BJ (cell line): ENCODE measurements around the gene MEAK7. TPM values are rescaled to one million over a fixed set of nuclear protein-coding genes. Genes with fewer than 3 reads are reported as not detected.

Experiments used
- CTCF ChIA-PET: fragments of 350-600 bp; formaldehyde crosslinking; extraction: SDS; loops from one replicate; lab custom pipeline; 2021; ENCODE audit warnings: antibody characterized with exemption, inconsistent platforms; lab: Yijun Ruan, JAX
- POLR2A ChIA-PET: fragments of 300-600 bp; sonication (Branson Sonifier 250); formaldehyde crosslinking; extraction: SDS; loops from one replicate; lab custom pipeline; 2021; ENCODE audit warnings: antibody characterized with exemption; lab: Charles Lee
- DNase-seq: peaks from one replicate; pipeline ENCODE4 v3.0.0-alpha.2; 2011; ENCODE audit warnings: low read depth
- H3K27me3 ChIP-seq: 2 replicates; pipeline ENCODE4 v1.6.0; 2011; ENCODE audit warnings: low read length; ENCODE audit not compliant: control insufficient read depth, insufficient read depth
- H3K36me3 ChIP-seq: 2 replicates; pipeline ENCODE4 v1.5.1; 2011; ENCODE audit warnings: low read length; ENCODE audit not compliant: control insufficient read depth, insufficient read depth
- H3K4me3 ChIP-seq: 2 replicates; pipeline ENCODE4 v1.5.1; 2011; ENCODE audit warnings: low read depth, mild to moderate bottlenecking, control low read depth, low read length
- CTCF ChIP-seq: IDR thresholded peaks from 2 replicates; pipeline ENCODE4 v1.5.1; 2011; ENCODE audit warnings: low read depth, mild to moderate bottlenecking, control low read depth, inconsistent platforms, low read length, moderate library complexity; ENCODE audit not compliant: insufficient read depth
- polyA plus RNA-seq: library from polyadenylated mRNA; depleted of rRNA; stranded (reverse); fragments of >200 nt; gene quantifications from 2 replicates; pipeline ENCODE4 v1.2.3, GENCODE V29; 2011

MEAK7 gene
- polyA plus RNA-seq, 1 experiment: 41.2 TPM

GRCh38 chr16:84489131-84489530 is 15.3 kb downstream of the MEAK7 start:
- DNase-seq: no peak
- ChIA-PET CTCF (interaction anchor here (0.7 to 2.7 kb wide), 3 partner anchors 17 to 212 kb away, joined by 3 to 12 read pairs (median 4); no protein-coding TSS in a partner anchor), POLR2A (no interaction called here)
- peaks cover 18% of the 10 kb centered on the region for H3K36me3 ChIP-seq
- TF ChIP-seq CTCF: no peak
- H3K4me3 ChIP-seq: no peak overlapping the region
- H3K27me3 ChIP-seq: no peaks in the 10 kb centered on the region

- Histone ChIP-seq H3K36me3 (peaks cover 27% of the 10 kb centered on the region), H3K4me3 (no peak overlapping the region), H3K27me3 (no peaks in the 10 kb centered on the region)
- DNase-seq: no peak
- TF ChIP-seq CTCF: no peak
- ChIA-PET CTCF (interaction anchor here (1.0 to 1.9 kb wide), 2 partner anchors 220 to 531 kb away, joined by 3 to 6 read pairs; no protein-coding TSS in a partner anchor), POLR2A (no interaction called here)
Observed at GRCh38 chr16:84487358-84487757, 17.1 kb downstream of the MEAK7 start.

- H3K36me3 ChIP-seq: peaks cover 30% of the 10 kb centered on the region
- POLR2A ChIA-PET: no interaction called here
- H3K4me3 ChIP-seq: no peak overlapping the region
- TF ChIP-seq CTCF: no peak
- H3K27me3 ChIP-seq: no peaks in the 10 kb centered on the region
- CTCF ChIA-PET: interaction anchor here (0.8 to 1.9 kb wide), 4 partner anchors 210 to 530 kb away, joined by 3 to 6 read pairs (median 4); partner anchors contain the start of gene MBTPS1
- DNase-seq: no peak
Observed at GRCh38 chr16:84486551-84487235, 17.8 kb downstream of the MEAK7 start.

GRCh38 chr16:84486126-84486525 is 18.3 kb downstream of the MEAK7 start:
- no peak overlapping the region for H3K4me3 ChIP-seq
- H3K36me3 ChIP-seq: peaks cover 34% of the 10 kb centered on the region
- H3K27me3 ChIP-seq: no peaks in the 10 kb centered on the region
- no peak for TF ChIP-seq CTCF
- no peak for DNase-seq
- CTCF ChIA-PET: interaction anchor here (0.8 to 1.9 kb wide), 3 partner anchors 209 to 369 kb away, joined by 3 to 6 read pairs (median 4); partner anchors contain the start of gene MBTPS1
- POLR2A ChIA-PET: no interaction called here

GRCh38 chr16:84485255-84486010 is 19.0 kb downstream of the MEAK7 start:
- H3K36me3 ChIP-seq: peaks cover 38% of the 10 kb centered on the region
- H3K4me3 ChIP-seq: no peak overlapping the region
- POLR2A ChIA-PET: no interaction called here
- CTCF ChIA-PET: interaction anchor here (1.4 to 3.8 kb wide), 5 partner anchors 9 to 369 kb away, joined by 3 to 58 read pairs (median 4); partner anchors contain the start of gene MBTPS1
- DNase-seq: no peak
- no peaks in the 10 kb centered on the region for H3K27me3 ChIP-seq
- TF ChIP-seq CTCF: no peak
